ENCODE measurements around the gene ANTXRL. TPM values are rescaled to one million over a fixed set of nuclear protein-coding genes. Genes with fewer than 3 reads are reported as not detected.

ANTXRL gene
- total RNA-seq, 1 experiment from 2014 or later: not detected

- no peaks in the 10 kb centered on the region for H3K4me1 ChIP-seq (ENCODE audit: control insufficient read depth, insufficient read depth, low read length)
- ChIA-PET CTCF (no interaction called here), POLR2A (no interaction called here)
- intact Hi-C loops (cut with micrococcal nuclease; ENCODE audit: unreplicated experiment): no loop called here
- no peak overlapping the region for H3K4me3 ChIP-seq (ENCODE audit: low read depth in 2 of 2, low read length in 2 of 2)
- in situ Hi-C loops (cut with HindIII; ENCODE audit: low pct_unique_long_range_greater_than_20kb, low sequenced_read_pairs): no loop called here
- peaks cover 4% of the 10 kb centered on the region; the same call in 1 of the 2 replicates for H3K9me3 ChIP-seq (ENCODE audit: control insufficient read depth, insufficient read depth, low read depth, low read length)
- BruUV-seq (replicated peaks): no TSS peak
- no peaks in the 10 kb centered on the region for H3K27me3 ChIP-seq (ENCODE audit: control insufficient read depth, insufficient read depth, low read length)
- H3K27ac ChIP-seq (ENCODE audit: low read length): no peak overlapping the region
- no peaks in the 10 kb centered on the region for H3K36me3 ChIP-seq (ENCODE audit: control insufficient read depth, insufficient read depth, low read length)
- DNase-seq (ENCODE audit: low read depth, low spot score) (no peak), ATAC-seq (no peak)
- TF ChIP-seq TCF7L2 (IDR thresholded peaks at IDR 0.05; ENCODE audit: low read depth, low read length) (no peak), POLR2AphosphoS5 (IDR thresholded peaks at IDR 0.05; ENCODE audit: low read depth, low read length) (no peak), SIN3A (IDR thresholded peaks at IDR 0.05; ENCODE audit: borderline replicate concordance, insufficient read depth, low read depth, low read length) (no peak)
- TF ChIP-seq, protein P1, sequence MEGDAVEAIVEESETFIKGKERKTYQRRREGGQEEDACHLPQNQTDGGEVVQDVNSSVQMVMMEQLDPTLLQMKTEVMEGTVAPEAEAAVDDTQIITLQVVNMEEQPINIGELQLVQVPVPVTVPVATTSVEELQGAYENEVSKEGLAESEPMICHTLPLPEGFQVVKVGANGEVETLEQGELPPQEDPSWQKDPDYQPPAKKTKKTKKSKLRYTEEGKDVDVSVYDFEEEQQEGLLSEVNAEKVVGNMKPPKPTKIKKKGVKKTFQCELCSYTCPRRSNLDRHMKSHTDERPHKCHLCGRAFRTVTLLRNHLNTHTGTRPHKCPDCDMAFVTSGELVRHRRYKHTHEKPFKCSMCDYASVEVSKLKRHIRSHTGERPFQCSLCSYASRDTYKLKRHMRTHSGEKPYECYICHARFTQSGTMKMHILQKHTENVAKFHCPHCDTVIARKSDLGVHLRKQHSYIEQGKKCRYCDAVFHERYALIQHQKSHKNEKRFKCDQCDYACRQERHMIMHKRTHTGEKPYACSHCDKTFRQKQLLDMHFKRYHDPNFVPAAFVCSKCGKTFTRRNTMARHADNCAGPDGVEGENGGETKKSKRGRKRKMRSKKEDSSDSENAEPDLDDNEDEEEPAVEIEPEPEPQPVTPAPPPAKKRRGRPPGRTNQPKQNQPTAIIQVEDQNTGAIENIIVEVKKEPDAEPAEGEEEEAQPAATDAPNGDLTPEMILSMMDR (IDR thresholded peaks at IDR 0.05): no peak
- TF ChIP-seq, protein P2, sequence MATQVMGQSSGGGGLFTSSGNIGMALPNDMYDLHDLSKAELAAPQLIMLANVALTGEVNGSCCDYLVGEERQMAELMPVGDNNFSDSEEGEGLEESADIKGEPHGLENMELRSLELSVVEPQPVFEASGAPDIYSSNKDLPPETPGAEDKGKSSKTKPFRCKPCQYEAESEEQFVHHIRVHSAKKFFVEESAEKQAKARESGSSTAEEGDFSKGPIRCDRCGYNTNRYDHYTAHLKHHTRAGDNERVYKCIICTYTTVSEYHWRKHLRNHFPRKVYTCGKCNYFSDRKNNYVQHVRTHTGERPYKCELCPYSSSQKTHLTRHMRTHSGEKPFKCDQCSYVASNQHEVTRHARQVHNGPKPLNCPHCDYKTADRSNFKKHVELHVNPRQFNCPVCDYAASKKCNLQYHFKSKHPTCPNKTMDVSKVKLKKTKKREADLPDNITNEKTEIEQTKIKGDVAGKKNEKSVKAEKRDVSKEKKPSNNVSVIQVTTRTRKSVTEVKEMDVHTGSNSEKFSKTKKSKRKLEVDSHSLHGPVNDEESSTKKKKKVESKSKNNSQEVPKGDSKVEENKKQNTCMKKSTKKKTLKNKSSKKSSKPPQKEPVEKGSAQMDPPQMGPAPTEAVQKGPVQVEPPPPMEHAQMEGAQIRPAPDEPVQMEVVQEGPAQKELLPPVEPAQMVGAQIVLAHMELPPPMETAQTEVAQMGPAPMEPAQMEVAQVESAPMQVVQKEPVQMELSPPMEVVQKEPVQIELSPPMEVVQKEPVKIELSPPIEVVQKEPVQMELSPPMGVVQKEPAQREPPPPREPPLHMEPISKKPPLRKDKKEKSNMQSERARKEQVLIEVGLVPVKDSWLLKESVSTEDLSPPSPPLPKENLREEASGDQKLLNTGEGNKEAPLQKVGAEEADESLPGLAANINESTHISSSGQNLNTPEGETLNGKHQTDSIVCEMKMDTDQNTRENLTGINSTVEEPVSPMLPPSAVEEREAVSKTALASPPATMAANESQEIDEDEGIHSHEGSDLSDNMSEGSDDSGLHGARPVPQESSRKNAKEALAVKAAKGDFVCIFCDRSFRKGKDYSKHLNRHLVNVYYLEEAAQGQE (IDR thresholded peaks at IDR 0.05; ENCODE audit: insufficient read depth in 1 of 2, low read depth in 2 of 2, low read length in 1 of 2): no peak
Measured at GRCh38 chr10:46239247-46239646, 47.5 kb upstream of the ANTXRL start.

GRCh38 chr10:46239993-46240683 lies 46.7 kb upstream of the ANTXRL start:
- DNase-seq (ENCODE audit: low read depth, low spot score) (no peak), ATAC-seq (no peak)
- TF ChIP-seq, protein P2 (IDR thresholded peaks at IDR 0.05; ENCODE audit: insufficient read depth in 1 of 2, low read depth in 2 of 2, low read length in 1 of 2): no peak
- TF ChIP-seq POLR2AphosphoS5 (IDR thresholded peaks at IDR 0.05; ENCODE audit: low read depth, low read length) (no peak), SIN3A (IDR thresholded peaks at IDR 0.05; ENCODE audit: borderline replicate concordance, insufficient read depth, low read depth, low read length) (no peak), TCF7L2 (IDR thresholded peaks at IDR 0.05; ENCODE audit: low read depth, low read length) (no peak)
- TF ChIP-seq, protein P1 (IDR thresholded peaks at IDR 0.05): no peak
- Histone ChIP-seq H3K4me3 (ENCODE audit: low read depth in 2 of 2, low read length in 2 of 2) (no peak overlapping the region), H3K9me3 (ENCODE audit: control insufficient read depth, insufficient read depth, low read depth, low read length) (peaks cover 4% of the 10 kb centered on the region; the same call in 1 of the 2 replicates), H3K27ac (ENCODE audit: low read length) (no peak overlapping the region), H3K36me3 (ENCODE audit: control insufficient read depth, insufficient read depth, low read length) (no peaks in the 10 kb centered on the region), H3K4me1 (ENCODE audit: control insufficient read depth, insufficient read depth, low read length) (no peaks in the 10 kb centered on the region), H3K27me3 (ENCODE audit: control insufficient read depth, insufficient read depth, low read length) (no peaks in the 10 kb centered on the region)
- POLR2A ChIA-PET: no interaction called here
- CTCF ChIA-PET: no interaction called here
- no TSS peak for BruUV-seq (replicated peaks)
- in situ Hi-C loops (cut with HindIII; ENCODE audit: low pct_unique_long_range_greater_than_20kb, low sequenced_read_pairs) (no loop called here), intact Hi-C loops (cut with micrococcal nuclease; ENCODE audit: unreplicated experiment) (no loop called here)
